Astrocyte of the hippocampus (primary cell): ENCODE measurements around the gene MBL2.
A peak's percentile ranks its signal among the peaks of the same experiment; 100 is the strongest.

Experiments
- DNase-seq: peaks from one replicate; pipeline ENCODE4 v3.0.0; 2011; ENCODE audit warnings: low read depth, low spot score

MBL2 gene

DNA sequence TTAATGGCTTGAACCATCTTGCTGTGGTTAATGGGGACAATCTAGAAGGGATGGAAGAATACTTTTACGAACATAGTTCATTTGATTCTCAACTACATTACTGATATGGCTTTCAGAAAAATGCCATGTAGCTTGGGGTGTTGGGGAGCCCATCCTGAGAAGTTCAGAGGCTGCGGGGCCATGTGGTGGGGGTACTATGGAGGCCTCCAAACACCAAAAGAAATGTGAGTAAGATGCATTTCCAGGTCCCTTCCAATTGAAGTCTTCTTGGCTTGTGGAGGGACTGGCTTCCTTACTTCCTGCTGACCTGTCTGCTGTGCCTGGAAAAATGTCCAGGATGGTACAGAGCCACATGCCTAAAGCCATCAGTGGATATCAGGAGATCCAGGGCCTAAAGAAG lies 1.6 kb upstream of the MBL2 start:
- no peak for DNase-seq

DNA sequence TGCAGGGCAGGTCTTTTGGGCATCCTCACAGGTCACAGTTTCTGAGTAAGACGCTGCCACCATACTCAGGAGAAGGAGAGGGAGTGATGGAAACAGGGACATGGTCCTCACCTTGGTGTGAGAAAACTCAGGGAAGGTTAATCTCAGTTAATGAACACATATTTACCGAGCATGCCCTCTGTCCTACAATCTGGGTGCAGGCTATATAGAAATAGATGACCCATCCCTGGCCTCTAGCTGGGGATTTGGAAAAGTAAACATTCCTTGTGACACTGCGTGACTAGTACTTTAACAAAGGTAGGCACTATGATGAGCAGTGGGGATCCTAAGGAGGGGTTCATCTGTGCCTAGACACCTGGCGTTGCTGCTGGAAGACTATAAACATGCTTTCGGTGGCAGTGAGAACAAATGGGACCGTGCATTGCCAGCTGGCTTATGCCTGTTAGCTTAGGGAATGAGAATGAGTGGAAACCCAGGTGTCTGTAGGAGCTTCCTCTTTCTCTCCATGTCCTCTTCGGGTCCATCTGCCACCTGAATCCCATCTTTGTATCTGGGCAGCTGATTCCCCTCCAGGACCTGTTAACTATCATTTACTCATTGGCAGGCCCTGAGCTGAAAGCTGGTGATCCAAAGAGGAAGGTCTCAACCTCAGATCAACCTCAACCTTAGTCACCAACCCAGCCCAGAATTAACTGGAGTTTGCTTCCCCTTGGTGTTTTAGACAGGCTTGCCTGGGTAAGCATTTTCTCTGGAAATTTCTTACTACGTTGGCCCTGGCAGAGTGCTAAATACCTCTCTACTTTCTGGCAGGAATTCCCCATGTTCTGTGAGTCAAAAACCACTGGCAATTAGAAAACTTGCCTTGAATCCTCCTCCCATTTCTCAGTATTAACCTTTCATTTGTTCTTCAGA lies 794 bp downstream of the MBL2 start:
- DNase-seq, result peak; percentile 45

DNA sequence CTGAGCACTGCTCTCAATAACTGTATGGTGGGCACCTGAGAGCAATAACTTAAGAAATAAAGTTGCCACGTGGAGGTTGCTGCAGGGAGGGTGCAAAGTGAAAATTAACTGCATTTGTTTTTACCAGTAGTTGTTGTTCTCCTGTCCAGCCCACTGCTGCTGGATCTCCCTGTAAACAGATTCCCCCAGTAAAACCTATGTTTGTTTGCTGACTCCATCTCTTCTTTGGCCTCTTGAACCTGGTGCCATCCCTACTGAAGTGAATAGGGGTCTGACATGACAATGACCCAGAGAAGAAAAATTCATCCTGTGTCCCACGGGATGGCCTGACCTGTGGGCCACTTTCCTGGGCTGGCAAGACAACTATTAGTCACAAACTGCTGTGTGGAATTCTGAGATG lies 1.7 kb downstream of the MBL2 start:
- DNase-seq, result no peak

DNA sequence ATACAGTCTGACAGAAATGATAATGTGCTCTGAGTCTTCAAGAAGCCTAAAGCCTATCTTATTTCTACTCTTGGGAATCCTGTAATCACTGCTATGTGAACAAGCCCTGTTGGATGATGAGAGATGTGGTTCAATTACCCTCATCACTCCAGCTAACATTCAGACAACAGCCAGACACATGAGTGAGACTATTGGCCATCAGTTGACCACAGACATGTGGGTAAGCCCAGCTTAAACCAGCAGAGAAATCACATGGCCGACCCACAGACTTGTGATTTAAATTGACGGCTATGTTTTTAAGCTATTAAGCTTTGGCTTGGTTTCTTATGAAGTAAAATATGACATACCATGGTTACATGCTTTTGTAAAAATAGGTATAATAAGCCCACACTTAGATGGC lies 2.6 kb downstream of the MBL2 start:
- DNase-seq, result peak; percentile 16

DNA sequence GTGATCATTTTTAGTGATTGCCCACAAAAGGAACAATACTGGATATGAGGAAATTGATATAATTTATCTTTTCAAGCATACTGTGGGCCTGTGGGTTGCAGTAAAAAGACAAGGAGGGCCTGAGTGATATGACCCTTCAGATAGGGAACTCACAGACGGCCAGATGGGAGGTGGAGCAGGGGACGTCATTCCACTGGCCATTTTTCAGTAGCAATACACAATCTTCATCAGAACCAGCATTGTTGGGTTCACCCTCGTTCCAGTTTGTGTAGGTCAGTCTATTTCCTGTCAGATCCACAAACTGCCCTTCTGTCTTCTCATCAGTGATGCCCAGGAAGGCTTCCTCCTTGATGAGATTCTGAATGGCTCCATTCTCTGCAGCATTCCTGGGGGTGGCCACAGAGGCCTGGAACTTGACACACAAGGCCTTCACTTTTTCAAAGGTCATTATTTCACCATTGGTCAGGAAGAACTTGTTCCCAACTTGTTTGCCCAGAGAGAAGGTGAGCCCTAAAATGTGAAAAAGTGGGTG lies 4.5 kb downstream of the MBL2 start:
- no peak for DNase-seq

DNA sequence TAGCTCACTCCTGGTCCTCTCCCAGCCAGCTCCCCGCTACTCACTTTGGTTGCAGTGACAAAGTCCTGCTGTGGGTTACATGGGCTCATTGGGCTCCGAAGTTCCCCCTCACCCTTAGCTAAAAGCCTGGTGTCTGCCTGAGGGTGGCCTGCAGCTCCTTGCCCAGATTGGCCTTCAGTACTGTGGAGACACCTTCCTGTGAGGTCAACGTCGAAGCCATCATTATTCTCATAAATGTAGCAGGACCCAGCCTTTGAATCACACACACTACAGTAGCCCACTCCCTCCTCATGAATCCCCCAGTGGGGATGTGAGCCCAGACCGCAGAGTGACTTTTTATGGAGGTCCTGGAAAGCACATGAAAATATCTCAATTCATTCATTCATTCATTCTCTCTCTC lies 10.5 kb downstream of the MBL2 start:
- no peak for DNase-seq

DNA sequence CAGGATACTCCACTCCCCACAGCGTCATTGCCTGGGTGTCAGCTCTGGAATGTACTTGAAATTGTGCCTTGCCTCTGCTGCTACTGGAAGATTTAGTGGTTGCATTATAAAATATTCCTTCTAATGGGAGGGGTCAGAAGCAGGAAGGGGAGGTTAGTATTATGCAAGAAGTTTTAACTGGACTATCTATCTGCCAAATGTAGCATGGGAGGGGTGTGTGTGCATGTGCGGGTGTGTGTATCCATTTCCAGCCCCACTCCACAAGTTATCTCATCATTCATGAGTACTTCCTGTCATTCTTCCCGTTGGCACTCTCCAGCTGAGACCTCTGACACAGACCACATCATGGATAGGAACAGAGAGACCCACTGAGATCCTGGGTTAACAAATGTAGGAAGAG lies 13.4 kb downstream of the MBL2 start:
- no peak for DNase-seq

DNA sequence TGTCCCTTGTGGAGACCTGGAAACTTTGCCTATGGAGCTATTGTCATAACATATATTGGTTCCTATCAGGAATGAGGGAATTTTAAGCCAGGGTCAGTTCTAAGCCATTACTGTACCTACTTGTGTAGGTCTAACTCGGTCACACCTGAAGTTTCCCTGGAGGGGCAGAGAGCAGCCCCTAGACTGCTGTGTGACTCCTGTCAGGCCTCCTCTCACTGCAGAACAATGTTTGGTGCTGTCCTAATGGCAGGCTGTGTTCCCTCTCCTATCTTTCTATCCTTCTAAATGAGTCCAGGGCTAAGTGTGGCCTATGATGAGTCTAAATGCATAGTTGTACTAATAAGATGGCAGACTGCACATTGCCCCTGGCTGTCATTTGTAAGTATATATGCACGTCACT lies 14.2 kb downstream of the MBL2 start:
- DNase-seq, result no peak

DNA sequence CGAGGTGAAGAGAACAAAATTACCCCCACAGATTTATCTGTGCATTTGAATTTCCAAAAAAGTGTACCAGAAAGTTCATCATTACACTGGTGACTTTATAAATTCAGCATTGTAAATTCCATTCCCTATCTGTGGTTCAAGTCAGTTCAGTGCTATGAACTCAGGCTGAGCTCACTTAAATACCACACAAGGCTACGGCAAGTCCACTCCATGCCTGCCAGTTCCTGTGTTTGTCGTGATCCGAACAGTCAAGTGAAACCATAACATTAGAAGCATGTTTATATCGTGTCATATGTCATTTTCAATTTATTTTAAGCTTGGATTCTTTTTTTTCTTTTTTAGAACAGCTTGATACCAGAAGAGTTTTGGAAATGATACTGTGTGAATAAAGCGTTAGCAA lies 14.8 kb downstream of the MBL2 start:
- DNase-seq, result no peak

DNA sequence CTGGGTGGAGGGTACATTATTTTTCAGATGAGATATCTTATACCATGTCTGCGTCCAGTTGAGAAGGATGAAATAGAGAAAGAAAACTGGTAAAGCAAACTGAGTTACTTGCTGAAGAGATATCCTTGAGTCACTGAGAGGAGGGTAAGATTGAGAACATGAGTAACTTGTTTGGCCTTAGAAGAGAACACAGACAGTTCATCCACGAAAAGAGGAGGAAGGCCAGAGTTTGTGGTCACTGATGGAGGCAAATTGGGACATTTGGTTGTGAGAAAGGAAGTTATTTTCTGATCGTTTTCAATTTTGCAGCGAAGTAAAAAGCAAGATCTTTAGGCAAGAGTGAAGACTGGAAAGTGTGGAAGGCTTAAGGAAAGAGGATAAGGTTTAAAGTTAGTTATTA lies 15.6 kb downstream of the MBL2 start:
- DNase-seq, result no peak

DNA sequence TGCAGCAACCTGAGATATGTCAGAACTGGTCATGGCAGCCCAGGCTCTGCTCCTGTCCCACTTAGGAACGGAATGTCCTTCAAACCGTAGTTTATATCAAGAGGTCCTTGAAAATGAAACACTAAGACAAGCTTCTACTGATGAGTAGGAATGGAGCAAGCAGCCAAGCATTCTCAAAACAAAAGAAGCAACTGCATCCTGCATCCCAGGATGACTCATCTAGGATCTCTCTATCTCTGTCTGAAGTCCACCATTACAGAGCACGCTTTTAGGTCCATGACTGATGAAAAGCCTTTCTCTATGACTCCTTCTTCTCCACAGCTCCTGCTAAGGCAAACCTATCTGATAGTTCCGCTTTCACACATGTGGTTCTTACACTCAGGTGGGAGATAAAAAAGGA lies 16.3 kb downstream of the MBL2 start:
- DNase-seq, result no peak

DNA sequence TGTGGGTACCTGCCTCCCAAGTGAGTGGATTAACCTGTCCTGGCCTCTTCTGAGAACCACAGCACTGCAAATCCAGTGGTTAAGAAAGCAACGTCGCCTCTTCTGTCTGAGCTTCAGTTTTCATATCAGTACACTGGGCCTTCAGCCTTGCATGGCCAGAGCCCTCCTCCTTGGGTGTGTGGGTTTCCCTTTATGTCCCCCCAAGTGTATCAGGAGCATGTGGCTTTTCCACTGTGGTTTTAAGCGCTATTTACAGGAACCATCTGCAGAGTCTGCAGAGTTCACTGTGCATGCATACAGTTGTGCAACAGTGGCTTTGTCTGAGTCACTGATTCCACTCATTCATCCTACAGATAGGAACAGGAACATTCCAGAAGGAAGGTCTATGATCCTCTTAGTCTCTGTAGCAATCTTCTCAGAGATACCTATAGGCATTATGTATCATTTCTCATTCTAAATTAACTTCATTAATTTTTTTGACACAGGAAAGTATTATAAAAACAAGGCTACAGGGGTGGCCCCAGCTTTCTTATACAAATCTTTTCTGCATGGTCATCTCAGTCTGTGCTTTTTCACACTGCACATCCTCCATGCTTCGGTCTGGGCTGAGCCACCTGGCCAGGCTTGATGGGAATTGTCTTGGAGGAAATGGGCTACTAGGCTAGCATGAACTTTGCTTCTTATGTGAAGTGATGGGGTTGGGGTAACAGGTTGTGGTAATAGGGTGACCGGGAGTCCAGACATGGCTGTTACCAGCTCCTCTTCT lies 17.1 kb downstream of the MBL2 start:
- DNase-seq, result peak; percentile 19

DNA sequence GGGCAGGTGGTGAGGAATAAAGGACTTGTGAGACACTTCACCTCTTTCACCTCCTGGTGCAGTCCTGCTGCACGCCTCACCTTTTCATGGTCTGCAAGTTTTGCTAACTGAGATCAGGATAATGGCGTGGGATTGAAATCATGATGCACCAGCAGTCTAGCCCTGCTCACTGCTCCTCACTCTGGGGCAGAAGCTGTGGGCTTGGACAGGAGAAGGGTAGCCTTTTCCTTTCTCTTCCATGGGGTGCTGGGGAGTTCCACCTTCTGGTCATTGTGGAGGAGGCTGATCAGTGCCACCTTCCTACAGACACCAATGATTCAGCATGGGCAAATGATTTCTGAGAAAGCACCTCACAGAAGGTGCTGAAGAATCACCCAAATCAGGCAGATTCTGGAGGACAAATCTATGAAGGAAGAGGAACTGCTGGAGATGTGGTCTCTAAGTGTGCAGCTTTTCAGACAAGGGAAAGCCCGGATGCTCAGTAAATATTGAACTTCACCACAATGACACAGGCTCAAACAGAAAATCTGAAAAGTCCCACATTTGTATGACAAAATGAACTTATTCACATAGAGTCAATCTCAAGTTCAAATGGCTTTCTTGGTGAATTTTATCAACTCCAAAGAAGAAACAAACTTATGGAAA lies 19.7 kb downstream of the MBL2 start:
- DNase-seq, result no peak

DNA sequence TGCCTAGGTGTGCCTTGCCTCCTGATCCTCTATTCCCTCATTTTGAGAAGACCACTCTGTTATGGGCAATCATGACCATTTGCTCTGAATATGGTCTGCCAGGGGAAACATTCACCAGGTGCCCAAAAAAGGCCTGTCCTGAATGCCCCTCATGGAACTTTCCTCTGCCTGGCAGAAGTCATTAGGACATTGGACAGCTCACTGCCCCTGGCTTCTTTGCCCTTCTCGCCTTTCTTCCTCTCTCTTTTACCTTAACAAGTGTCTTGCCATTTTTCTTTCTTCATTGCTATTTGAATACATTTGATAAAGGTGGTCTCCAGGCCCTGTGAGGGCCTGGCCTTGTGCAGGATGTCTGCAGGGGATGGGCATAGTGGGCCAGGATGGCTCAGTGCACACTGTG lies 20.3 kb downstream of the MBL2 start:
- DNase-seq, result no peak

DNA sequence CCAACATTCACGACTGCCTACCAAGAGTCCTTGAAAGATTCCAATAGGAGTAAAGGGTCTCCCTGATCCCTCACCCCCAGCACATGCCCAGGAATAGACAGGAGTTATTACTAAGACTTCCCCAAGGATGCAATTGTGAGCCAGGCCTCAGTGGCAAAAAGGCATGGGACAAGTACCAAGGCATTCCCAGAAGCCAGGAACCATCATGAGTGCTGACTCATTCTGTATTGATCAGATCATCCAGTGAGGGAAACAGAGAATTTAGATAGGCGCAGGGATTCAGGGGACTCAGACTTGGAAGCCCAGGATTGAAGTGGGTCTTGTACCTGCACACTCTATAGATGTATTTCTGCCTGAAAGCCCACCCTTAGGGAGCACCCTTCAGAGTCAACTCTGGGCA lies 21.2 kb downstream of the MBL2 start:
- DNase-seq, result no peak

DNA sequence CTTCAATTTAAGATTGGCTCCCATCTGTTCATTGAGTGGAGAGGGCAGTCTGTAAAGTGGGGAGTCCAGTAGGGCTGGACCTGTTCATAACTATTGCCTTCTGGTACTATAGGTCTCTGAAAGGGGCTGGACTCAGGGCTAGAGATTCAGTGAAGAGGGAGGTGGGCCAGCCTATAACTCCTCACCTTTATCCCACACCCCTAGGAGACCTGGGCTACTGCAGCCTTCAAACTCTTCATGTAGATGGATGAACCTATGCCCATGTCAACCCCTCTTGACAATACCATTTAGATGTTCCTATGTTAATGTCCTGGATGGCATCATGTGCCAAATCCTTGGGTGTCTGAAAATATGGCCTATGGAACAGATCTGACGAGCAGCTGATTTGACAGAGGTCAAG lies 22.0 kb downstream of the MBL2 start:
- DNase-seq, result no peak

DNA sequence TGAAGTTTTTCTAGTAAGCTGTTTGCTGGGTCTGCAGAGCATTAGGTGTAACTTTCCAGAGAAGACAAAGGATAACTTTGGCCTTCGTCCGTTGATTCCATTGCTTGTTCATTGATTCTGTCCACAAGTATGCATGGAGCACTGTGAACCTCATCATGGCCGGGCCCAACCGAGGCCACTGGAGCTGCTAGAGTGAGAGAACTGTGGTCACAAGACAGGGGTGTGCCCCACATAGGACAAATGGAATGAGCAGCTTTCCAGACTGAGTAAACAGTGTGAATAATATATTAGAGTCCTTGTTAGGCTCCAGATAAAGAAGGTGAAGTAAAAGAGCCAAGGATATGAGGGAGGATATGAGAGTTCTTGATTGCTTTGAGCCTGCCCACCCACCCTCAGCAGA lies 24.9 kb downstream of the MBL2 start:
- DNase-seq, result no peak

DNA sequence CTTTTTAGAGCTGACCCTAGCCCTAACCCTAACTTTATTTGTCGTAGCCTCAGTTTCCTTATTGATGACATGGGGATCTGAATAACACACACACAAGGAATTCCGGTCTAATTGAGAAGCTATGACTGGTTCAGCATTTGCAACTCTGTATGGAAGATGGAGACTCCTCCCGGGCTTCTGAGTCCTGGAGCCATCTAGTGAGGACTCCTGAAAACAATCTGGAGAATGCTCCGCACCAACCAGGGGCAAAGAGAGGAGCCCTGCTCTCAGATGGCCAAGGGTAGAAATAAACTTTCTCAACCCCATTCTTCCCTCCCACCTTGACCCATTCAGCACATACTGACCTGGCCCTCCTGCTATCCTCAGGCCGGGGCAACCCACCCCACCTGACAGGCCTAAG lies 26.4 kb downstream of the MBL2 start:
- DNase-seq, result no peak

DNA sequence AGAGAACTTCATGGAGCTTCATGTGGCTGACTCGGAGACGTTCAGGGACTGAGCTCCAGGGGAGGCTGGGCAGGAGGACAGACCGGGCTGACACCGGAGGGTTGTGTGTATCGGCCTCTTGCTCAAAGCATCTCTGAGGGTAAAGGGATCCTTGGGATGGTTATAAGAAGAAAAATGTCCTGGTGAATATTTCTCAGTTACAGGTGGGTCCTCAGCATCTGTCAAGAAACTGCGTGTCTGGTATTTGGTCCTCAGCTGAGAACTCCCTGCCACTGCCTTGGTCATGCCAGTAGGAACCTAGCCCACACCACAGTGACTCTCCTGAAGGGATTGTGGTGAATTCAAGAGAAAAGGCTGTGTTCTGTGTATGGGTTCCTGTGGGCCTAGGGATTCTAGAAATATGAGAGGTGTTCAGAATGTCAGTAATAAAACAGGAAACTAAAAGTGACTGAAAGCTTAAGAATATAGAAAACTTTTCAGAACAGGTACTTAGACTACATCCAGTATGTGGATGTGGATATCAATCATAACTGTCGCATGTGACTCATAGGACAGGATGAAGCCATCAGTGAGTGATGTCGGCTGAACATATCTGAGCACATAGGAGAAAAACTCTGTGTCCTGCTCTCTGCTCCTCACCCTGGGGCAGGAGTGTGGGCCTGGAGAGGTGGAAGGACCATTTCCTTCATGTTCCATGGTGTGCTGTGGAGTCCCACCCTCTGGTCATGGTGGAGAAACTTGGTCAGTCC lies 28.4 kb downstream of the MBL2 start:
- DNase-seq, result no peak

DNA sequence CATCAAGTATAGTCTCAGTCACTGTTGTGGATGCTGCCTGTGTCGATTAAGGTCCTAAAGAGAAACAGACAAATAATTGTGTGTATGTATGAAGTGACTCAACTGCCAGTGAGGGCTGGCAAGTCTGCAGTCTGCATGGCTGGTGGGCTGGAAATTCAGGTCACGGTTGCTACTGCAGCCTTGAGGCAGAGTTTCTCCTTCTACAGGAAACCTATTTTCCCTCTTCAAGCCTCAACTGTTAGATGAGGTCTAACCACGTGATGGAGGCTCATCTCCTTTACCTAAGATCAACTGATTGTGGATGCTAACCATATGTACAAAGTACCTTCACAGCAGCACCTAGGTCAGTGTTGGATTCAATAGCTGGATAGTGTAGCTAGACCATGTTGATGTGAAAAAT lies 29.9 kb downstream of the MBL2 start:
- DNase-seq, result no peak

DNA sequence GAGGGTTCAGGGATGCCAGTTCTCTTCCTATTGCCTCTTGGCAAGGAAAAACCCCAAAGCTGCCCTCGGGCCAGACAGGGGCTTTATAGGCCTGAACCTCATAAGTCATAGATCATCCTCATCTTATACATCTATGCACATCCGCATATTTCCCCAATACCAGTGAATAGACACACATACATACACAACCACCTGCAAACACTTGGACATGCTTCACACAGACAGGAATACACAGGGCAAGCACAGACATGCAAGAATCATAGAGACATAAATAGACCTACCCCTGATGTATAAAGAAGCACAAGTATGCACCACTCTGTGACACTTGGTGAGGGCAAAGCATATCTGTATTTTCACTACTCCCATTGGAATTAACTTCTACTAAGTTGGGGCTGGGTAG lies 30.7 kb downstream of the MBL2 start:
- no peak for DNase-seq
